GM23248 (cell line): ENCODE data around the gene VPS35L. TPM values are rescaled to one million over a fixed set of nuclear protein-coding genes. Genes with fewer than 3 reads are reported as not detected.
A peak's percentile ranks its signal among the peaks of the same experiment; 100 is the strongest.

ENCODE experiments used
- DNase-seq: peaks from one replicate; pipeline ENCODE4 v3.0.0-alpha.2; 2015
- H2AFZ ChIP-seq: fragments of 200-600 bp; sonication (generic); 2 replicates; pipeline ENCODE4 v1.6.1; 2016; ENCODE audit warnings: antibody characterized with exemption
- H3F3A ChIP-seq: fragments of 200-600 bp; sonication (generic); 2 replicates; pipeline ENCODE4 v1.6.1; 2016; ENCODE audit warnings: mild to moderate bottlenecking, antibody characterized with exemption, mixed run types; ENCODE audit not compliant: insufficient read depth
- H3K27ac ChIP-seq: fragments of 200-600 bp; sonication (generic); 2 replicates; pipeline ENCODE4 v1.5.1; 2016; ENCODE audit warnings: mild to moderate bottlenecking
- H3K27me3 ChIP-seq: fragments of 200-600 bp; sonication (generic); replicated peaks from 2 replicates; pipeline ENCODE4 v1.6.1; 2016; ENCODE audit warnings: mild to moderate bottlenecking; ENCODE audit not compliant: insufficient read depth
- H3K36me3 ChIP-seq: fragments of 200-600 bp; sonication (generic); 2 replicates; pipeline ENCODE4 v1.6.1; 2016; ENCODE audit warnings: low read depth, mild to moderate bottlenecking
- H3K4me1 ChIP-seq: fragments of 200-600 bp; sonication (generic); 2 replicates; pipeline ENCODE4 v1.6.1; 2016; ENCODE audit warnings: mild to moderate bottlenecking; ENCODE audit not compliant: insufficient read depth
- H3K4me2 ChIP-seq: fragments of 200-600 bp; sonication (generic); one replicate; pipeline ENCODE4 v1.6.1; 2016; ENCODE audit warnings: mild to moderate bottlenecking; ENCODE audit not compliant: unreplicated experiment
- H3K4me3 ChIP-seq: fragments of 200-600 bp; sonication (generic); 2 replicates; pipeline ENCODE4 v1.5.1; 2016; ENCODE audit warnings: mild to moderate bottlenecking
- H3K79me2 ChIP-seq: fragments of 200-600 bp; sonication (generic); 2 replicates; pipeline ENCODE4 v1.6.1; 2016; ENCODE audit warnings: mild to moderate bottlenecking; ENCODE audit not compliant: insufficient read depth
- H3K9ac ChIP-seq: fragments of 200-600 bp; sonication (generic); 2 replicates; pipeline ENCODE4 v1.6.1; 2016; ENCODE audit warnings: mild to moderate bottlenecking
- H3K9me2 ChIP-seq: fragments of 200-600 bp; sonication (generic); 2 replicates; pipeline ENCODE4 v1.6.1; 2016; ENCODE audit warnings: mixed run types, mild to moderate bottlenecking, moderate library complexity; ENCODE audit not compliant: insufficient read depth
- H3K9me3 ChIP-seq: fragments of 200-600 bp; sonication (generic); one replicate; pipeline ENCODE4 v1.6.1; 2017; ENCODE audit warnings: low read depth
- H4K20me1 ChIP-seq: fragments of 200-600 bp; sonication (generic); 2 replicates; pipeline ENCODE4 v1.6.0; 2016; ENCODE audit not compliant: insufficient read depth
- EZH2 ChIP-seq: fragments of 200-600 bp; sonication (generic); IDR thresholded peaks from 2 replicates; pipeline ENCODE4 v1.6.1; 2018; ENCODE audit warnings: antibody characterized with exemption, mild to moderate bottlenecking; ENCODE audit not compliant: insufficient read depth, poor library complexity, severe bottlenecking
- EZH2phosphoT487 ChIP-seq: fragments of 200-600 bp; sonication (generic); IDR thresholded peaks from 2 replicates; pipeline ENCODE4 v1.6.1; 2018; ENCODE audit warnings: antibody characterized with exemption, moderate library complexity, mild to moderate bottlenecking, low read depth; ENCODE audit not compliant: insufficient read depth
- WGBS, 2 experiments: methylation state at CpG; one replicate each; pipeline ENCODE4 v1.1.6; 2015 to 2017; ENCODE audit warnings: low lambda C conversion rate in 2 of 2, low coverage in 1 of 2; ENCODE audit errors: missing lambda C conversion rate in 2 of 2; 5-methylcytosine and 5-hydroxymethylcytosine counted together
- in situ Hi-C: fragments of 300-500 bp; cut with MboI; formaldehyde crosslinking; loops from 2 replicates; pipeline ENCODE4 v1.15.0; 2020
- polyA plus RNA-seq: library from polyadenylated mRNA; unstranded; fragments of >200 nt; fragmentation: Nextera tagmentation; extraction: Ambion mirVana; gene quantifications from 2 replicates; pipeline ENCODE4 v1.2.1, GENCODE V29; 2016
- total RNA-seq: library from RNA; depleted of rRNA; stranded (reverse); fragments of >200 nt; shearing (Covaris generic); gene quantifications from 2 replicates; pipeline ENCODE4 v1.2.3, GENCODE V29; 2014

The VPS35L gene
- total and polyA plus RNA-seq, 2 experiments from 2014 or later = 19.9 to 58.2 TPM

GRCh38 chr16:19574615-19575014, 19.1 kb downstream of the VPS35L start:
- no peaks in the 10 kb centered on the region for H3K9me2 ChIP-seq
- no peaks in the 10 kb centered on the region for H3K27me3 ChIP-seq
- in situ Hi-C loops = no loop called here
- no peak overlapping the region for H3K9ac ChIP-seq
- H3K36me3 ChIP-seq = peaks cover 21% of the 10 kb centered on the region
- no peaks in the 10 kb centered on the region for H3K4me1 ChIP-seq
- H2AFZ ChIP-seq = no peak overlapping the region
- 77 to 84% methylated on average over 2 of the region's 2 CpGs for WGBS, 2 experiments
- no peak overlapping the region for H3K4me2 ChIP-seq
- H3K4me3 ChIP-seq = no peak overlapping the region
- no peaks in the 10 kb centered on the region for H4K20me1 ChIP-seq
- DNase-seq = no peak
- H3K9me3 ChIP-seq = no peaks in the 10 kb centered on the region
- no peak overlapping the region for H3K27ac ChIP-seq
- H3K79me2 ChIP-seq = no peaks in the 10 kb centered on the region
- TF ChIP-seq EZH2phosphoT487 (no peak), EZH2 (no peak)
- H3F3A ChIP-seq = no peaks in the 10 kb centered on the region

- TF ChIP-seq EZH2 = no peak
- TF ChIP-seq EZH2phosphoT487 = no peak
These were observed 23.0 kb downstream of the VPS35L start for GRCh38 chr16:19578378-19578971.

GRCh38 chr16:19582050-19582831, 26.7 kb downstream of the VPS35L start:
- no peak overlapping the region for H3K4me2 ChIP-seq

More at GRCh38 chr16:19578378-19578971, 23.0 kb downstream of the VPS35L start:
- H3F3A ChIP-seq = peaks cover 11% of the 10 kb centered on the region; the same call in 1 of the 2 replicates
- no peaks in the 10 kb centered on the region for H3K4me1 ChIP-seq
- no peaks in the 10 kb centered on the region for H3K9me2 ChIP-seq
- peaks cover 21% of the 10 kb centered on the region for H3K36me3 ChIP-seq
- H3K4me3 ChIP-seq = no peak overlapping the region
- H3K79me2 ChIP-seq = no peaks in the 10 kb centered on the region
- no peak overlapping the region for H3K9ac ChIP-seq
- no peak overlapping the region for H3K27ac ChIP-seq
- DNase-seq = peak; percentile 22
- H3K27me3 ChIP-seq = no peaks in the 10 kb centered on the region
- no peak overlapping the region for H2AFZ ChIP-seq
- WGBS, 2 experiments = 63 to 66% methylated on average over 10 of the region's 10 CpGs
- no peaks in the 10 kb centered on the region for H4K20me1 ChIP-seq
- in situ Hi-C loops = no loop called here
- H3K4me2 ChIP-seq = no peak overlapping the region
- no peaks in the 10 kb centered on the region for H3K9me3 ChIP-seq

GRCh38 chr16:19583665-19584300, 28.3 kb downstream of the VPS35L start:
- TF ChIP-seq EZH2phosphoT487 (no peak), EZH2 (no peak)
- H3K4me2 ChIP-seq = no peak overlapping the region
- no peaks in the 10 kb centered on the region for H3K9me2 ChIP-seq
- H3K27me3 ChIP-seq = no peaks in the 10 kb centered on the region
- in situ Hi-C loops = no loop called here
- H3K4me3 ChIP-seq = no peak overlapping the region
- no peaks in the 10 kb centered on the region for H3K9me3 ChIP-seq
- no peaks in the 10 kb centered on the region for H4K20me1 ChIP-seq
- 39 to 40% methylated on average over 5 of the region's 5 CpGs for WGBS, 2 experiments
- no peak overlapping the region for H2AFZ ChIP-seq
- no peak overlapping the region for H3K27ac ChIP-seq
- peaks cover 11% of the 10 kb centered on the region; the same call in 1 of the 2 replicates for H3K36me3 ChIP-seq
- DNase-seq = peak; percentile 77
- peaks cover 19% of the 10 kb centered on the region; the same call in 1 of the 2 replicates for H3F3A ChIP-seq
- H3K4me1 ChIP-seq = peaks cover 6% of the 10 kb centered on the region
- no peaks in the 10 kb centered on the region for H3K79me2 ChIP-seq
- no peak overlapping the region for H3K9ac ChIP-seq

More at GRCh38 chr16:19582050-19582831, 26.7 kb downstream of the VPS35L start:
- peaks cover 11% of the 10 kb centered on the region; the same call in 1 of the 2 replicates for H3F3A ChIP-seq
- TF ChIP-seq EZH2 (no peak), EZH2phosphoT487 (no peak)
- H3K27me3 ChIP-seq = no peaks in the 10 kb centered on the region
- H3K9ac ChIP-seq = no peak overlapping the region
- WGBS, 2 experiments = 75 to 77% methylated on average over 10 of the region's 10 CpGs
- in situ Hi-C loops = no loop called here
- DNase-seq = no peak
- no peaks in the 10 kb centered on the region for H3K9me3 ChIP-seq
- no peaks in the 10 kb centered on the region for H3K9me2 ChIP-seq
- H3K27ac ChIP-seq = no peak overlapping the region
- peaks cover 11% of the 10 kb centered on the region; the same call in 1 of the 2 replicates for H3K36me3 ChIP-seq
- H4K20me1 ChIP-seq = no peaks in the 10 kb centered on the region
- no peaks in the 10 kb centered on the region for H3K79me2 ChIP-seq
- no peak overlapping the region for H2AFZ ChIP-seq
- no peaks in the 10 kb centered on the region for H3K4me1 ChIP-seq
- no peak overlapping the region for H3K4me3 ChIP-seq
